Measurements from ENCODE around the gene ZDHHC8.

The ZDHHC8 gene

GRCh38 chr22:20191000-20191515 lies 59.5 kb downstream of the ZDHHC8 start:
- in situ Hi-C loops (cut with MboI; ENCODE audit: low sequenced_read_pairs): no loop called here

GRCh38 chr22:20191803-20192202 lies 60.2 kb downstream of the ZDHHC8 start:
- in situ Hi-C loops (cut with MboI; ENCODE audit: low sequenced_read_pairs): no loop called here

GRCh38 chr22:20192293-20192971 lies 60.8 kb downstream of the ZDHHC8 start:
- in situ Hi-C loops (cut with MboI; ENCODE audit: low sequenced_read_pairs): no loop called here

GRCh38 chr22:20192972-20193760 lies 61.6 kb downstream of the ZDHHC8 start:
- in situ Hi-C loops (cut with MboI; ENCODE audit: low sequenced_read_pairs): no loop called here

- in situ Hi-C loops (cut with MboI; ENCODE audit: low sequenced_read_pairs): no loop called here
Measured at GRCh38 chr22:20193761-20194494, 62.3 kb downstream of the ZDHHC8 start.

- in situ Hi-C loops (cut with MboI; ENCODE audit: low sequenced_read_pairs): no loop called here
Measured at GRCh38 chr22:20194681-20195593, 63.3 kb downstream of the ZDHHC8 start.

GRCh38 chr22:20196094-20196842 lies 64.7 kb downstream of the ZDHHC8 start:
- in situ Hi-C loops (cut with MboI; ENCODE audit: low sequenced_read_pairs): no loop called here
